GM23338 (cell line): ENCODE results near the gene CELF4.

Experiments used
- CREB1 ChIP-seq: fragments of 250-450 bp; sonication (Bioruptor Pico); IDR thresholded peaks from 2 replicates; pipeline ENCODE4 v1.5.0; 2020; ENCODE audit warnings: low read depth, mild to moderate bottlenecking, moderate library complexity
- CTCF ChIP-seq, 2 experiments: fragments of 200-600 bp in 1 of 2; sonication (generic) in 1 of 2; conservative IDR thresholded peaks; 2 replicates each; pipeline versions ENCODE4 v1.5.1 to v1.6.1; 2016 to 2017; ENCODE audit warnings: antibody characterized with exemption in 2 of 2, low read depth in 2 of 2, mild to moderate bottlenecking in 2 of 2, moderate library complexity in 1 of 2
- EZH2 ChIP-seq: fragments of 200-600 bp; sonication (generic); IDR thresholded peaks from one replicate; pipeline ENCODE4 v1.8.0; 2017; ENCODE audit warnings: antibody characterized with exemption, mild to moderate bottlenecking, low read depth; ENCODE audit not compliant: unreplicated experiment
- EZH2phosphoT487 ChIP-seq: fragments of 200-600 bp; sonication (generic); IDR thresholded peaks from one replicate; pipeline ENCODE4 v1.8.1; 2018; ENCODE audit warnings: antibody characterized with exemption; ENCODE audit not compliant: unreplicated experiment
- JUNB ChIP-seq: IDR thresholded peaks from one replicate; pipeline ENCODE4 v1.6.1; 2016; ENCODE audit warnings: antibody characterized with exemption; ENCODE audit not compliant: unreplicated experiment
- POLR2AphosphoS5 ChIP-seq: IDR thresholded peaks from 2 replicates; pipeline ENCODE4 v1.6.1; 2016; ENCODE audit warnings: antibody characterized with exemption, low read depth
- REST ChIP-seq: IDR thresholded peaks from one replicate; pipeline ENCODE4 v1.6.1; 2018; ENCODE audit warnings: antibody characterized with exemption; ENCODE audit not compliant: unreplicated experiment
- STAT1 ChIP-seq: IDR thresholded peaks from one replicate; pipeline ENCODE4 v1.6.1; 2016; ENCODE audit warnings: antibody characterized with exemption; ENCODE audit not compliant: unreplicated experiment
- ZNF114 ChIP-seq: fragments of 250-450 bp; sonication (Bioruptor Pico); IDR thresholded peaks from 2 replicates; pipeline ENCODE4 v1.5.0; 2020; ENCODE audit warnings: mild to moderate bottlenecking, moderate library complexity
- ZNF331 ChIP-seq: fragments of 250-450 bp; sonication (Bioruptor Pico); IDR thresholded peaks from 2 replicates; pipeline ENCODE4 v1.5.0; 2020; ENCODE audit warnings: low read depth, mild to moderate bottlenecking, moderate library complexity
- TF ChIP-seq, protein P1 (sequence below): IDR thresholded peaks from 2 replicates; pipeline ENCODE4 v1.6.1; 2016; ENCODE audit warnings: antibody characterized with exemption

DNA sequence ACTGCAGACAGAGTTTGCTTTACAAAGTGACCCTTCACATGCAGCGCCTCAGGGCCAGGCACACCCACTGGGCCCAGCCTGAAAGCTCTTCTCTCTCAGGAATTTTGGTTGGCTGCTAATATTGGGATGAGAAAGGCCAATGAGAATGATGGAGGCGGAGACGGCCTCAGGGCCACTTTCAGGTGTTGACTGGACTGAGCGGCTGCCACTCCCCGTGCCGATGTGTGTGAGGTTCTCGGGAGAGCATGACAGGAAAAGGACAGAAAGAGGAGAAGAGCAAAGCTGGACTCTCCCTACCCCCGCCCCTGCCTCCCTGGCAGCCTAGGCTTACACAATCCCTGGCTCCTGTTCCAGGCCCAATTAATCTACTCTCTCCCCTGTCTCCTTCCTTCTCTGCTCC, 155.7 kb downstream of the CELF4 start:
- TF ChIP-seq CTCF (conservative IDR thresholded peaks at IDR 0.05; ENCODE audit: low read depth in 2 of 2) = no peak
- no peak for TF ChIP-seq EZH2
- TF ChIP-seq ZNF331 (CRISPR knock-in tag) = no peak
- no peak for TF ChIP-seq REST
- no peak for TF ChIP-seq EZH2phosphoT487
- no peak for TF ChIP-seq POLR2AphosphoS5
- no peak for TF ChIP-seq STAT1
- no peak for TF ChIP-seq ZNF114 (CRISPR knock-in tag)
- TF ChIP-seq JUNB = no peak
- TF ChIP-seq CREB1 (CRISPR knock-in tag) = no peak
- TF ChIP-seq, protein P1, sequence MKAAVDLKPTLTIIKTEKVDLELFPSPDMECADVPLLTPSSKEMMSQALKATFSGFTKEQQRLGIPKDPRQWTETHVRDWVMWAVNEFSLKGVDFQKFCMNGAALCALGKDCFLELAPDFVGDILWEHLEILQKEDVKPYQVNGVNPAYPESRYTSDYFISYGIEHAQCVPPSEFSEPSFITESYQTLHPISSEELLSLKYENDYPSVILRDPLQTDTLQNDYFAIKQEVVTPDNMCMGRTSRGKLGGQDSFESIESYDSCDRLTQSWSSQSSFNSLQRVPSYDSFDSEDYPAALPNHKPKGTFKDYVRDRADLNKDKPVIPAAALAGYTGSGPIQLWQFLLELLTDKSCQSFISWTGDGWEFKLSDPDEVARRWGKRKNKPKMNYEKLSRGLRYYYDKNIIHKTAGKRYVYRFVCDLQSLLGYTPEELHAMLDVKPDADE = no peak
